DMS153 treated with DMSO at 0.1 percent for 48 hours (cell line): ENCODE results near the gene COL9A3.
"Not testable (repeated sequence)": the region's sequence is repeated elsewhere in the genome, so short reads cannot be mapped to it uniquely, and the experiment has no call there.

ENCODE experiments used
- DNase-seq: peaks from one replicate; lab custom pipeline; 2025; ENCODE audit not compliant: unreplicated experiment; lab: John Stamatoyannopoulos, UW

COL9A3 gene

GRCh38 chr20:62832951-62833391 is 16.1 kb downstream of the COL9A3 start:
- DNase-seq: no peak

- no peak for DNase-seq
Observed at GRCh38 chr20:62834967-62835730, 18.3 kb downstream of the COL9A3 start.

- DNase-seq: no peak
Observed at GRCh38 chr20:62835931-62836861, 19.3 kb downstream of the COL9A3 start.

- no peak for DNase-seq
Observed at GRCh38 chr20:62836967-62837490, 20.2 kb downstream of the COL9A3 start.

- no peak for DNase-seq
Observed at GRCh38 chr20:62837790-62838127, 20.9 kb downstream of the COL9A3 start.

- peak; percentile 71 for DNase-seq
Observed at GRCh38 chr20:62838128-62838891, 21.5 kb downstream of the COL9A3 start.

- DNase-seq: no peak
Observed at GRCh38 chr20:62839261-62839660, 22.4 kb downstream of the COL9A3 start.

GRCh38 chr20:62839816-62840215 is 23.0 kb downstream of the COL9A3 start:
- no peak for DNase-seq

- no peak for DNase-seq
Observed at GRCh38 chr20:62840244-62841197, 23.7 kb downstream of the COL9A3 start.

- no peak for DNase-seq
Observed at GRCh38 chr20:62841705-62842212, 24.9 kb downstream of the COL9A3 start.

GRCh38 chr20:62843656-62844055 is 26.8 kb downstream of the COL9A3 start:
- DNase-seq: no peak

GRCh38 chr20:62844182-62844581 is 27.3 kb downstream of the COL9A3 start:
- no peak for DNase-seq

GRCh38 chr20:62845416-62846160 is 28.7 kb downstream of the COL9A3 start:
- no peak for DNase-seq

- no peak for DNase-seq
Observed at GRCh38 chr20:62846166-62846890, 29.5 kb downstream of the COL9A3 start.

- DNase-seq: not testable (repeated sequence)
Observed at GRCh38 chr20:62848917-62849316, 32.1 kb downstream of the COL9A3 start.

GRCh38 chr20:62849431-62849830 is 32.6 kb downstream of the COL9A3 start:
- no peak for DNase-seq

GRCh38 chr20:62850333-62850974 is 33.6 kb downstream of the COL9A3 start:
- no peak for DNase-seq

- no peak for DNase-seq
Observed at GRCh38 chr20:62852196-62852595, 35.3 kb downstream of the COL9A3 start.
